Measurements from ENCODE around the gene WDR33.
A peak's percentile ranks its signal among the peaks of the same experiment; 100 is the strongest.

WDR33 gene

DNA sequence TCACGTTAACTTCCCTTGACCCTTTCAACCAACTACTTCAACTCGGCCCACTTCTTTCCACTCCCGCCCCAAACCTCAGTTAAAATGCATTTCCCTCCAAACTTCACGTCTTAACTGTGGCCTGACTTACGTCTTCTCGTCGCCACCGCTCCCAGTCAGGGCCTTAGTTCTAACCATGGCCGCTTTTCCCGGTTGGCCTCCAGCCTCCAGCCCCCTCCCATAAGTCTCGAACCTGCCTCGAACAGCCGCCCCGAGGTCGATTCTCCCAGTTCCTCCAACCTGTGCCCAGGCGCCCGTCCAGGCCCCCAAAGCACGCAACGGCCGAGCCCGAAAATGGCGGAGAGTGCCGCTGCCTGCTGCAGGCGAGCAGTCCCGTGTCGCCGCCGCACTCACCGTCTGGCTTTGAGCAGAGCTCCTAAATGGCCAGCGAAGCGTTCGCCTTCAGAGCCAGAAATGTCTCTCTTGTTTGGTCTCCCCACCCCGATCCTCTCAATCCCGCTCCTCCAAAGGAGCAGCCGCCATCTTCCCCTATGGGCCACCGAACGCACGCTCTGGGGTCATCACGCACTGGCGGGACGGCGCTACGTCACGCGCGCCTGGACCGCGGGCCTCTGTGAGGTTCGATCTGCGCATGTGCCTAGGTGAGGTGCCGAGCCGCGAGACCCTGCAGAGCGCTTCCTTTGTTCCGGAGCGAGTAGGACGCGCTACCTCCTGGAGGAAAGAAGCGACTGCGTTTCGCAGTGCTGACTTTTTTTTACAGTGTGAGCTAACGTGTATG is at the start of gene WDR33:
TSS of gene WDR33 (minus strand) at position 553 of the 778 bp plus-strand sequence. CDS start 40,190 bp downstream, outside the sequence.
- H3K9ac ChIP-seq, result peak within 1 kb of the TSS; percentile 97
- TF ChIP-seq, protein P1, sequence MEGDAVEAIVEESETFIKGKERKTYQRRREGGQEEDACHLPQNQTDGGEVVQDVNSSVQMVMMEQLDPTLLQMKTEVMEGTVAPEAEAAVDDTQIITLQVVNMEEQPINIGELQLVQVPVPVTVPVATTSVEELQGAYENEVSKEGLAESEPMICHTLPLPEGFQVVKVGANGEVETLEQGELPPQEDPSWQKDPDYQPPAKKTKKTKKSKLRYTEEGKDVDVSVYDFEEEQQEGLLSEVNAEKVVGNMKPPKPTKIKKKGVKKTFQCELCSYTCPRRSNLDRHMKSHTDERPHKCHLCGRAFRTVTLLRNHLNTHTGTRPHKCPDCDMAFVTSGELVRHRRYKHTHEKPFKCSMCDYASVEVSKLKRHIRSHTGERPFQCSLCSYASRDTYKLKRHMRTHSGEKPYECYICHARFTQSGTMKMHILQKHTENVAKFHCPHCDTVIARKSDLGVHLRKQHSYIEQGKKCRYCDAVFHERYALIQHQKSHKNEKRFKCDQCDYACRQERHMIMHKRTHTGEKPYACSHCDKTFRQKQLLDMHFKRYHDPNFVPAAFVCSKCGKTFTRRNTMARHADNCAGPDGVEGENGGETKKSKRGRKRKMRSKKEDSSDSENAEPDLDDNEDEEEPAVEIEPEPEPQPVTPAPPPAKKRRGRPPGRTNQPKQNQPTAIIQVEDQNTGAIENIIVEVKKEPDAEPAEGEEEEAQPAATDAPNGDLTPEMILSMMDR (conservative IDR thresholded peaks at IDR 0.05; ENCODE audit: low read depth, low read length), result no peak

DNA sequence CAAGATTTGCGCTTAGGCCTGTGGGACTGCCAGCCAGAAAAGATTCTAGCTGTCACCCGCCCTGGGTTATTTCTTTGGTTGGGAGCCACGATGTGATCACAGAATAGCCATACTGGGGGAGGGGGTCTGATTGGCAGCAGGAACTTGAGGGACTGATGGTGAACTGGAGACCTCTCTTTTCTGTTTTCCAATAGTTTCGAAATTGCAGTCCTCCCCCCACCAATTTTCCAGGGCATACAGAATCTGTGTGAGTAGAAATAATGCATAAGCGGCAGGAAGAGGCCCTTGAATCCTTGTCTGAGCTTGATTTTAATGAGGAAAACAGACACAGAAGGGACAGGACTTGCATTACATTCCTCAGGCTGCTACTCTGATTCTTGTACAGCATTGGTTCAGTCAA is 49.2 kb upstream of the WDR33 start:
- no peaks in the 10 kb centered on the region for H3K27me3 ChIP-seq (ENCODE audit: insufficient read depth, low read depth)

More for the DNA sequence above, at the start of gene WDR33:
- peaks cover 47% of the 10 kb centered on the region for H3K79me2 ChIP-seq (ENCODE audit: insufficient read depth, low read depth)
- peak within 1 kb of the TSS; percentile 90 for H2AFZ ChIP-seq (ENCODE audit: low read depth)
- peaks cover 27% of the 10 kb centered on the region for H3K4me1 ChIP-seq (ENCODE audit: low read depth, poor library complexity, severe bottlenecking)
- peaks cover 17% of the 10 kb centered on the region for H4K20me1 ChIP-seq (ENCODE audit: insufficient read depth)
- H3K27ac ChIP-seq, result peak within 1 kb of the TSS; percentile 94
- no peaks in the 10 kb centered on the region for H3K36me3 ChIP-seq (ENCODE audit: insufficient read depth)
- H3K4me2 ChIP-seq, result peak within 1 kb of the TSS; percentile 84
- H3K4me3 ChIP-seq (IDR thresholded peaks at IDR 0.05; ENCODE audit: insufficient read depth, low read depth, low read length), result no peak within 1 kb of the TSS
- no peaks in the 10 kb centered on the region for H3K27me3 ChIP-seq (ENCODE audit: insufficient read depth, low read depth)

DNA sequence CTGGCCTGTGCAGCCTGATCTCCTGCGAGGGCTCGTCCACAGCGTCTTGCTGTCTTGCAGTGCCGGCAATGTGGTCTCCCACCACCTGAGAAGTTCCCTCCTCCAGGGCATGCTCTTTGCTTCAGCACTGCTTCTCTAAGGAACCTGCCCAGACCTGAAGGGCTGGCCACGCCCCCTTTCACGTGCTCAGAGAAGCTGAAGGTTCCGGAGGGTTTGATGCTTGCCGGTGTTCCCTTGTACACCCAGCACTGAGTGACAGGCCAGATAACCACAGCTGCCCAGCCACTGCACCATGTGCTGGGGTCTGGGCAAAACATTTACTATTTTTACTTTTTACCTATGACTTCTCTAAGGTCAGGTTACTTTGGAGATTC is 48.7 kb upstream of the WDR33 start:
- Histone ChIP-seq H2AFZ (ENCODE audit: low read depth) (no peak overlapping the region), H3K4me2 (no peak overlapping the region), H3K27ac (no peak overlapping the region), H3K9ac (no peak overlapping the region), H3K36me3 (ENCODE audit: insufficient read depth) (no peaks in the 10 kb centered on the region), H3K79me2 (ENCODE audit: insufficient read depth, low read depth) (peaks cover 29% of the 10 kb centered on the region), H3K4me1 (ENCODE audit: low read depth, poor library complexity, severe bottlenecking) (peaks cover 9% of the 10 kb centered on the region), H3K4me3 (IDR thresholded peaks at IDR 0.05; ENCODE audit: insufficient read depth, low read depth, low read length) (no peak overlapping the region), H3K27me3 (ENCODE audit: insufficient read depth, low read depth) (no peaks in the 10 kb centered on the region), H4K20me1 (ENCODE audit: insufficient read depth) (no peaks in the 10 kb centered on the region)
- TF ChIP-seq, protein P1 (conservative IDR thresholded peaks at IDR 0.05; ENCODE audit: low read depth, low read length), result no peak

More for the DNA sequence above, 49.2 kb upstream of the WDR33 start:
- Histone ChIP-seq H3K9ac (no peak overlapping the region), H3K79me2 (ENCODE audit: insufficient read depth, low read depth) (peaks cover 25% of the 10 kb centered on the region), H4K20me1 (ENCODE audit: insufficient read depth) (no peaks in the 10 kb centered on the region), H3K4me3 (IDR thresholded peaks at IDR 0.05; ENCODE audit: insufficient read depth, low read depth, low read length) (no peak overlapping the region), H3K4me2 (no peak overlapping the region), H3K27ac (no peak overlapping the region), H3K36me3 (ENCODE audit: insufficient read depth) (no peaks in the 10 kb centered on the region), H2AFZ (ENCODE audit: low read depth) (no peak overlapping the region), H3K4me1 (ENCODE audit: low read depth, poor library complexity, severe bottlenecking) (peaks cover 9% of the 10 kb centered on the region)
- TF ChIP-seq, protein P1 (conservative IDR thresholded peaks at IDR 0.05; ENCODE audit: low read depth, low read length), result no peak

DNA sequence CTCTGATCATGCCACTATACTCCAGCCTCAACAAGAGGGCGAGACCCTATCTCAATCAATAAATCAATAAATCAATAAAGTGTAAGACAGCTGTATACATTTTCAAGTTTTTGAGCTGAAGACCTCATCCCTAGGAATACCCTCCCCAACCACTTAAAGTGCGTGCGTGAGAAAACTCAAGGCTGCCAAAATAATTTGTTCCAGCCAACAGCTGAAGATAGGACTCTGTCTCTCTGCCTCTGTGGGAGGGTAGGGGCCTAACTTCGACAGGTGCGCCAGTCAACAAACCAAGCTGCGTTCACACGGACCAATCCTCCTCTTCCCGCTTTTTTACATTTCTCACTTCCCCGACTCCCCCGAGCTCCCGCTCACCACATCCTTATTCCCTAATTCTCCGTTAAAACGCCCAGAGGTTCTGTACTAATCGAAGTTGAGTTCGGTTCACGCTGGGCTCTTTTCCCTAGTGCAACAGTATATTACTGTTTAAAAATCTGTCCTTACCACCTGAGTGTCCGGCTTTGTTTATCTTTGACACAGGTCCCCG is 46.4 kb upstream of the WDR33 start:
- Histone ChIP-seq H3K4me3 (IDR thresholded peaks at IDR 0.05; ENCODE audit: insufficient read depth, low read depth, low read length) (no peak overlapping the region), H3K4me2 (peak overlapping the region; percentile 68), H3K79me2 (ENCODE audit: insufficient read depth, low read depth) (peaks cover 52% of the 10 kb centered on the region), H2AFZ (ENCODE audit: low read depth) (peak overlapping the region; percentile 40; the same call in 1 of the 2 replicates), H3K9ac (peak overlapping the region; percentile 55; the same call in 1 of the 2 replicates), H3K4me1 (ENCODE audit: low read depth, poor library complexity, severe bottlenecking) (peaks cover 9% of the 10 kb centered on the region), H3K27ac (peak overlapping the region; percentile 34), H3K27me3 (ENCODE audit: insufficient read depth, low read depth) (no peaks in the 10 kb centered on the region), H3K36me3 (ENCODE audit: insufficient read depth) (no peaks in the 10 kb centered on the region; the same call in 1 of the 2 replicates), H4K20me1 (ENCODE audit: insufficient read depth) (0 out of 2 replicates have a peak, but pooled peaks cover 4% of the 10 kb centered on the region)
- TF ChIP-seq, protein P1 (conservative IDR thresholded peaks at IDR 0.05; ENCODE audit: low read depth, low read length), result no peak
